Measurements from ENCODE around the gene ZNF438. TPM values are rescaled to one million over a fixed set of nuclear protein-coding genes. Genes with fewer than 3 reads are reported as not detected.

The ZNF438 gene
- total and polyA plus RNA-seq, 2 of the 8 experiments (the other 6 are each of a cell fraction or from before 2014, with no cell fraction given): 0.95 to 1.7 TPM

DNA sequence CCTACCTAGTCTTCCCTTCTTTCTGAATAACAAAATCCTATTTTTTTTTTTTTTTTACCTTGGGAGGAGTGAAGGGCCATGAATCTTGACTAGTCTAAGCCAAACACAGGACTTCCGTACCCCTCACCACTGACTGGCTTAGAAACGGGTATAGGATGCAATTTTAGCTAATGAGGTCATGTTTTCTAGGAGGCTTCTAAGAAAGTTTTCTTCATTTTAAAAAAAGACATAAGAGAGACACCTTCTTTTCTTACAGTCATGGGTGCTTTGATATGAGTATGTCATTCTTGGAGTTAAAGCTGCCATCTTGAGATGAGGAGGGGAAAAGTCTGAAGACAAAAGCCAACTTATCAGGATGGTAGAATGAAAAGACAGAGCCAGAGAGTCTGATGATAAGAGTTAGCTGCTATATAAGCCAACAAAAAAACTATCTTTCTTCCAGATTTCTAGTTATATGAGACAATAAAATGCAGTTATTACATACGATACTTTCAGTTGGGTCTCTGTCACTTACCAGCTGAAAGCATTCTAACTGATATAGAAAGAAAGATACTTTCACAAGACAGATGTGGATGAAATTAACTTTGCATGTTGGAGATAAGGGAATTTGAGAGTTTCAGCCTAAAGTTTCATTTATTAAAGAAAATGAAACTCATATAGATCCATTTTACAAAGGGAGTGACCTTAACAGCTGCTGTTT lies 34.0 kb downstream of the ZNF438 start (continued):
- TF ChIP-seq TBP (IDR thresholded peaks at IDR 0.05; ENCODE audit: low read depth, low read length): no peak
